PC-3 (cell line): ENCODE data around the gene GALNT2. TPM values are rescaled to one million over a fixed set of nuclear protein-coding genes. Genes with fewer than 3 reads are reported as not detected.

Experiments
- ATAC-seq: fragments of 200-7000 bp; cut with Tn5 transposase; 2 replicates; pipeline ENCODE4 v1.9.1; 2020; ENCODE audit warnings: mild to moderate bottlenecking, moderate library complexity
- Bru-seq: library from RNA; stranded (reverse); fragments of 400-500 nt; gene quantifications from one replicate; lab custom pipeline; 2021; lab: Mats Ljungman, UMichigan
- BruChase-seq, 2 experiments: library from RNA; stranded (reverse); fragments of 400-500 nt; gene quantifications; one replicate each; lab custom pipeline; 2021; lab: Mats Ljungman, UMichigan
- BruUV-seq: library from RNA; stranded (reverse); fragments of 400-500 nt; replicated peaks from 2 replicates; lab custom pipeline; 2021; lab: Mats Ljungman, UMichigan
- CTCF ChIA-PET: fragments of 300-600 bp; sonication (Branson Sonifier 250); formaldehyde crosslinking; loops from one replicate; lab custom pipeline; 2022; ENCODE audit warnings: antibody characterized with exemption; lab: Charles Lee
- POLR2A ChIA-PET: fragments of 300-600 bp; sonication (Branson Sonifier 250); formaldehyde crosslinking; loops from one replicate; lab custom pipeline; 2022; ENCODE audit warnings: antibody characterized with exemption; ENCODE audit not compliant: unreplicated experiment; lab: Charles Lee
- DNase-seq: peaks from one replicate; pipeline ENCODE4 v3.0.0-alpha.2; 2015
- H2AFZ ChIP-seq: fragments of 300-600 bp; sonication (generic); 2 replicates; pipeline ENCODE4 v1.6.0; 2016; ENCODE audit warnings: antibody characterized with exemption, low read length
- H3F3A ChIP-seq: fragments of 300-600 bp; sonication (generic); one replicate; pipeline ENCODE4 v1.6.0; 2017; ENCODE audit warnings: antibody characterized with exemption, low read length, control low read depth, mild to moderate bottlenecking; ENCODE audit not compliant: unreplicated experiment
- H3K27ac ChIP-seq: fragments of 300-600 bp; sonication (generic); 2 replicates; pipeline ENCODE4 v1.5.1; 2016; ENCODE audit warnings: mild to moderate bottlenecking, low read length
- H3K27me3 ChIP-seq: fragments of 300-600 bp; sonication (generic); 2 replicates; pipeline ENCODE4 v1.6.1; 2016; ENCODE audit warnings: low read length, mixed read lengths
- H3K36me3 ChIP-seq: fragments of 300-600 bp; sonication (generic); 2 replicates; pipeline ENCODE4 v1.6.1; 2016; ENCODE audit warnings: low read depth, mixed run types, low read length, mixed read lengths
- H3K4me1 ChIP-seq: fragments of 300-600 bp; sonication (generic); 2 replicates; pipeline ENCODE4 v1.5.1; 2016; ENCODE audit warnings: low read length; ENCODE audit not compliant: insufficient read depth
- H3K4me2 ChIP-seq: fragments of 300-600 bp; sonication (generic); 2 replicates; pipeline ENCODE4 v1.6.0; 2016; ENCODE audit warnings: low read length
- H3K4me3 ChIP-seq: fragments of 300-600 bp; sonication (generic); 2 replicates; pipeline ENCODE4 v1.5.1; 2016; ENCODE audit warnings: mild to moderate bottlenecking, low read length, mixed read lengths
- H3K79me2 ChIP-seq: fragments of 300-600 bp; sonication (generic); 2 replicates; pipeline ENCODE4 v1.6.1; 2017; ENCODE audit warnings: low read length, mixed read lengths
- H3K9ac ChIP-seq: fragments of 300-600 bp; sonication (generic); 2 replicates; pipeline ENCODE4 v1.6.0; 2016; ENCODE audit warnings: mild to moderate bottlenecking, low read length
- H3K9me2 ChIP-seq: fragments of 300-600 bp; sonication (generic); replicated peaks from 2 replicates; pipeline ENCODE4 v1.6.1; 2016; ENCODE audit warnings: mixed run types, low read length, mixed read lengths
- H3K9me3 ChIP-seq: fragments of 300-600 bp; sonication (generic); 2 replicates; pipeline ENCODE4 v1.6.1; 2016; ENCODE audit warnings: low read length, mixed read lengths
- H4K20me1 ChIP-seq: fragments of 300-600 bp; sonication (generic); 2 replicates; pipeline ENCODE4 v1.6.1; 2016; ENCODE audit warnings: low read length, mixed read lengths
- CTCF ChIP-seq: fragments of 300-600 bp; sonication (generic); conservative IDR thresholded peaks from 2 replicates; pipeline ENCODE4 v1.5.1; 2017; ENCODE audit warnings: antibody characterized with exemption, low read depth, mild to moderate bottlenecking, low read length
- EZH2 ChIP-seq: fragments of 300-600 bp; sonication (generic); IDR thresholded peaks from one replicate; pipeline ENCODE4 v1.6.1; 2017; ENCODE audit warnings: antibody characterized with exemption, mild to moderate bottlenecking, low read length; ENCODE audit not compliant: unreplicated experiment
- EZH2phosphoT487 ChIP-seq: fragments of 300-600 bp; sonication (generic); IDR thresholded peaks from 2 replicates; pipeline ENCODE4 v1.6.1; 2018; ENCODE audit warnings: mild to moderate bottlenecking, antibody characterized with exemption, low read length, borderline replicate concordance
- intact Hi-C: fragments of 100-400 bp; cut with micrococcal nuclease; formaldehyde crosslinking; loops from 2 replicates; pipeline ENCODE4 v1.9.0; 2023
- long read RNA-seq: library from polyadenylated mRNA; unstranded; transcript quantifications from one replicate; pipeline ENCODE4 v2.0.0, GENCODE V29; 2021; ENCODE audit not compliant: unreplicated experiment
- total RNA-seq: library from RNA; depleted of rRNA; stranded (reverse); fragments of >200 nt; gene quantifications from 2 replicates; pipeline ENCODE4 v1.2.3, GENCODE V29; 2014; rRNA removed

Gene GALNT2
- total RNA-seq: 182 and 193 TPM in 2 replicates
- percentile 94 among the genes with signal in this experiment for Bru-seq, nascent RNA
- percentile 84 among the genes with signal in this experiment for BruChase-seq, experiment 1, labeled RNA remaining after a 6-hour chase
- percentile 88 among the genes with signal in this experiment for BruChase-seq, experiment 2, labeled RNA remaining after a 2-hour chase
- long read RNA-seq, full-length matches to known transcripts: 79 of 332 reads
- long read RNA-seq, partial matches to known transcripts: 137 of 332 reads
- long read RNA-seq, other reads (novel, unspliced or antisense): 116 of 332 reads

- Histone ChIP-seq H2AFZ (peak within 1 kb of the TSS; percentile 89), H3K9me2 (no peaks in the 10 kb centered on the region), H3K27me3 (no peaks in the 10 kb centered on the region), H3K79me2 (peaks cover 45% of the 10 kb centered on the region), H3K4me1 (peaks cover 29% of the 10 kb centered on the region), H3K27ac (peak within 1 kb of the TSS; percentile 35), H4K20me1 (peaks cover 43% of the 10 kb centered on the region), H3K9ac (peak within 1 kb of the TSS; percentile 91), H3K4me2 (peak within 1 kb of the TSS; percentile 93), H3K36me3 (no peaks in the 10 kb centered on the region), H3K4me3 (peak within 1 kb of the TSS; percentile 84), H3F3A (no peaks in the 10 kb centered on the region), H3K9me3 (0 out of 2 replicates have a peak, but pooled peaks cover 5% of the 10 kb centered on the region)
- ATAC-seq (peak; percentile 86), DNase-seq (peak; percentile 98)
- intact Hi-C loops: loop anchor here (1.0 kb wide), 1 partner anchor 244 kb away; no protein-coding TSS in a partner anchor
- POLR2A ChIA-PET: interaction anchor here (0.6 to 1.6 kb wide), 3 partner anchors 24 to 75 kb away, joined by 3 to 8 read pairs (median 4); no protein-coding TSS in a partner anchor
- CTCF ChIA-PET: interaction anchor here (0.5 kb wide), 1 partner anchor 100 kb away, joined by 4 read pairs; no protein-coding TSS in a partner anchor
- TF ChIP-seq EZH2: no peak
- no peak for TF ChIP-seq EZH2phosphoT487
- TF ChIP-seq CTCF: no peak
- no TSS peak for BruUV-seq
These were observed at the start of gene GALNT2 for GRCh38 chr1:230066466-230067404. Gene GALNT2, plus strand, starts transcription at chr1:230067238. Its CDS starts 43 bp downstream, at chr1:230067281.

DNA sequence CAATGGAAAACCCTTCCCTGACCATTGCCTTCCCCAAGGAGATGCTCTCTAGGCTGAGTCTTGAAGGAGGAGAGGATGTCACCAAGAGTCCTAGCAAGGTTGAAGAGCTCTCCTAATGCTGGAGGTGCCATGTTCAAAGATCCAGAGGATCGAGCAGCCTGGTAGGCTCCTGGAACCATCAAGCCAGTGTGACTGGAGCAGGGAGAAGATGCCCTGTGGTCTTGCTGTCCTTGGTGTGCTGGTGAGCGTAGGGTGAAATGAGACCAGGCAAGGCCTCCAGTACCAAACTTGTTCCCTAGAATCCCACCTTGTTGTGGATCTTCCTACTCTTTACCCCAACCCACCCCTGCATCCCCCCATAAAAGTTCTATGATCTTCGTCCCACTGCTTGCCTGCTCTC lies 46.6 kb upstream of the GALNT2 start:
- no peak overlapping the region for H2AFZ ChIP-seq
- DNase-seq (no peak), ATAC-seq (no peak)
- H3K27ac ChIP-seq: no peak overlapping the region
- no peaks in the 10 kb centered on the region for H4K20me1 ChIP-seq
- ChIA-PET POLR2A (no interaction called here), CTCF (no interaction called here)
- H3K4me2 ChIP-seq: no peak overlapping the region
- no peaks in the 10 kb centered on the region for H3K9me3 ChIP-seq
- BruUV-seq: no TSS peak
- 0 out of 2 replicates have a peak, but pooled peaks cover 3% of the 10 kb centered on the region for H3K27me3 ChIP-seq
- 0 out of 2 replicates have a peak, but pooled peaks cover 4% of the 10 kb centered on the region for H3K9me2 ChIP-seq
- no peak overlapping the region for H3K4me3 ChIP-seq
- H3K9ac ChIP-seq: no peak overlapping the region
- H3F3A ChIP-seq: no peaks in the 10 kb centered on the region
- H3K79me2 ChIP-seq: no peaks in the 10 kb centered on the region
- H3K4me1 ChIP-seq: no peaks in the 10 kb centered on the region
- TF ChIP-seq CTCF (no peak), EZH2phosphoT487 (no peak), EZH2 (no peak)
- intact Hi-C loops: no loop called here
- H3K36me3 ChIP-seq: no peaks in the 10 kb centered on the region
